H1 (cell line): ENCODE measurements around the gene ANKRD6. TPM values are rescaled to one million over a fixed set of nuclear protein-coding genes. Genes with fewer than 3 reads are reported as not detected.

Experiments
- CTCF ChIA-PET: fragments of 300-600 bp; sonication (Branson Sonifier 250); formaldehyde crosslinking; loops from one replicate; lab custom pipeline; 2021; ENCODE audit not compliant: partially characterized antibody; lab: Charles Lee
- POLR2A ChIA-PET: fragments of 300-600 bp; sonication (Branson Sonifier 250); formaldehyde crosslinking; loops from one replicate; lab custom pipeline; 2021; ENCODE audit warnings: inconsistent platforms; ENCODE audit not compliant: partially characterized antibody; lab: Charles Lee
- DNase-seq, 2 experiments: peaks; one replicate each; pipeline versions ENCODE4 v3.0.0 to v3.0.0-alpha.2; 2010 to 2022; ENCODE audit warnings: low spot score in 2 of 2, low read depth in 1 of 2, mixed read lengths in 1 of 2
- FAIRE-seq: peaks from 2 replicates; lab custom pipeline; 2011; peaks lifted over from hg19 to GRCh38; lab: Jason Lieb, UNC
- H2AFZ ChIP-seq: 2 replicates; pipeline ENCODE4 v1.8.1; 2012; ENCODE audit warnings: low read length, inconsistent platforms
- H2AK5ac ChIP-seq: 2 replicates; pipeline ENCODE4 v1.6.1; 2013; ENCODE audit warnings: low read depth, low read length
- H2BK120ac ChIP-seq: replicated peaks from 2 replicates; pipeline ENCODE3; 2013; ENCODE audit warnings: low read depth, low read length, inconsistent platforms
- H2BK12ac ChIP-seq: 2 replicates; pipeline ENCODE4 v1.6.1; 2013; ENCODE audit warnings: low read depth, low read length
- H2BK15ac ChIP-seq: 2 replicates; pipeline ENCODE4 v1.6.1; 2013; ENCODE audit warnings: low read length
- H2BK20ac ChIP-seq: 2 replicates; pipeline ENCODE4 v1.6.1; 2013; ENCODE audit warnings: low read length
- H2BK5ac ChIP-seq: 2 replicates; pipeline ENCODE4 v1.6.1; 2013; ENCODE audit warnings: low read depth, low read length
- H3K14ac ChIP-seq: 2 replicates; pipeline ENCODE4 v1.6.1; 2013; ENCODE audit warnings: inconsistent platforms; ENCODE audit not compliant: insufficient read length
- H3K18ac ChIP-seq: 2 replicates; pipeline ENCODE4 v1.6.1; 2013; ENCODE audit warnings: low read length; ENCODE audit errors: extremely low read depth
- H3K23ac ChIP-seq: 2 replicates; pipeline ENCODE4 v1.6.1; 2013; ENCODE audit warnings: inconsistent platforms; ENCODE audit not compliant: insufficient read length
- H3K23me2 ChIP-seq: 2 replicates; pipeline ENCODE4 v1.6.1; 2013; ENCODE audit warnings: low read depth, low read length
- H3K27ac ChIP-seq: 2 replicates; pipeline ENCODE4 v1.6.1; 2011; ENCODE audit warnings: low read depth, low read length, inconsistent platforms
- H3K27me3 ChIP-seq, 4 experiments: replicated peaks in 1 of 4; 1 replicate in 1 of 4; 2 replicates in 3 of 4; pipeline versions ENCODE4 v1.6.1 to v1.8.1; 2011 to 2013; ENCODE audit warnings: low read length in 3 of 4, mild to moderate bottlenecking in 3 of 4, inconsistent platforms in 2 of 4, mixed read lengths in 2 of 4, moderate library complexity in 1 of 4; ENCODE audit not compliant: control insufficient read depth in 3 of 4, insufficient read depth in 3 of 4; ENCODE audit errors: extremely low read depth in 1 of 4
- H3K36me3 ChIP-seq, 4 experiments: 2 replicates each; pipeline versions ENCODE4 v1.6.1 to v1.8.1; 2011 to 2013; ENCODE audit warnings: mild to moderate bottlenecking in 4 of 4, low read length in 3 of 4, moderate library complexity in 2 of 4, control low read depth in 1 of 4, inconsistent platforms in 1 of 4; ENCODE audit not compliant: insufficient read depth in 4 of 4, control insufficient read depth in 2 of 4
- H3K4ac ChIP-seq: replicated peaks from 2 replicates; pipeline ENCODE3; 2013; ENCODE audit warnings: low read length, low read depth, mixed read lengths, inconsistent platforms; ENCODE audit not compliant: insufficient read length
- H3K4me1 ChIP-seq, 4 experiments: replicated peaks in 1 of 4; 1 replicate in 1 of 4; 2 replicates in 3 of 4; pipeline versions ENCODE4 v1.6.1 to v1.8.1; 2011 to 2013; ENCODE audit warnings: low read length in 3 of 4, inconsistent platforms in 2 of 4, mixed read lengths in 1 of 4; ENCODE audit not compliant: insufficient read depth in 4 of 4, control insufficient read depth in 3 of 4
- H3K4me2 ChIP-seq, 2 experiments: 2 replicates each; pipeline versions ENCODE4 v1.6.1 to v1.8.1; 2011 to 2013; ENCODE audit warnings: low read depth in 2 of 2, low read length in 2 of 2, control low read depth in 1 of 2, inconsistent platforms in 1 of 2, mild to moderate bottlenecking in 1 of 2; ENCODE audit not compliant: insufficient read depth in 1 of 2
- H3K4me3 ChIP-seq, 4 experiments: fragments of 200-600, 300-600 bp in 1 of 4; sonication (generic), shearing (Covaris generic), sonication (Bioruptor Twin) in 1 of 4; 2 replicates each; pipeline versions ENCODE4 v1.5.1 to v1.8.1; 2011 to 2016; ENCODE audit warnings: low read length in 4 of 4, low read depth in 3 of 4, control low read depth in 2 of 4, inconsistent platforms in 2 of 4, mild to moderate bottlenecking in 2 of 4, mixed read lengths in 1 of 4, moderate library complexity in 1 of 4; ENCODE audit not compliant: insufficient read depth in 2 of 4; ENCODE audit errors: extremely low read depth in 1 of 4
- H3K56ac ChIP-seq: replicated peaks from 2 replicates; pipeline ENCODE3; 2013; ENCODE audit warnings: low read depth, mild to moderate bottlenecking, mixed read lengths, low read length, inconsistent platforms; ENCODE audit not compliant: insufficient read length
- H3K79me1 ChIP-seq: 2 replicates; pipeline ENCODE4 v1.6.1; 2013; ENCODE audit warnings: low read depth, low read length, control low read depth
- H3K79me2 ChIP-seq, 2 experiments: 2 replicates each; pipeline versions ENCODE4 v1.6.1 to v1.8.1; 2012 to 2013; ENCODE audit warnings: low read length in 2 of 2, mild to moderate bottlenecking in 2 of 2, inconsistent platforms in 1 of 2; ENCODE audit not compliant: insufficient read depth in 2 of 2, control insufficient read depth in 1 of 2
- H3K9ac ChIP-seq, 4 experiments: replicated peaks in 1 of 4; 1 replicate in 1 of 4; 2 replicates in 3 of 4; pipeline versions ENCODE4 v1.6.1 to v1.8.1; 2011 to 2013; ENCODE audit warnings: low read depth in 3 of 4, low read length in 3 of 4, control low read depth in 2 of 4, mild to moderate bottlenecking in 2 of 4, moderate library complexity in 2 of 4, inconsistent platforms in 1 of 4; ENCODE audit errors: extremely low read depth in 1 of 4
- H3K9me3 ChIP-seq, 2 experiments: 2 replicates each; pipeline versions ENCODE4 v1.6.1 to v1.8.1; 2012 to 2013; ENCODE audit warnings: mild to moderate bottlenecking in 2 of 2, moderate library complexity in 2 of 2, control low read depth in 1 of 2, inconsistent platforms in 1 of 2, low read depth in 1 of 2, low read length in 1 of 2, mixed read lengths in 1 of 2; ENCODE audit not compliant: insufficient read depth in 2 of 2
- H4K20me1 ChIP-seq, 2 experiments: replicated peaks in 1 of 2; 2 replicates each; pipeline versions ENCODE3 to v1.8.1; 2011 to 2013; ENCODE audit warnings: inconsistent platforms in 2 of 2, low read length in 2 of 2, mild to moderate bottlenecking in 1 of 2; ENCODE audit not compliant: insufficient read depth in 2 of 2, control insufficient read depth in 1 of 2
- H4K5ac ChIP-seq: 2 replicates; pipeline ENCODE4 v1.6.1; 2013; ENCODE audit warnings: low read length, low read depth, mixed read lengths, inconsistent platforms; ENCODE audit not compliant: insufficient read length
- H4K8ac ChIP-seq: 2 replicates; pipeline ENCODE4 v1.8.0; 2013; ENCODE audit warnings: mild to moderate bottlenecking, moderate library complexity, low read length, inconsistent platforms; ENCODE audit not compliant: insufficient read depth; ENCODE audit errors: extremely low read depth
- H4K91ac ChIP-seq: replicated peaks from 2 replicates; pipeline ENCODE3; 2013; ENCODE audit warnings: low read length, mixed read lengths, inconsistent platforms; ENCODE audit not compliant: insufficient read length
- ATF2 ChIP-seq: IDR thresholded peaks from 2 replicates; pipeline ENCODE4 v1.6.1; 2012; ENCODE audit warnings: low read length, inconsistent platforms
- CBX8 ChIP-seq: fragments of 300-800, 300-1000 bp; sonication (generic); IDR thresholded peaks from 2 replicates; pipeline ENCODE4 v1.7.1; 2016; ENCODE audit warnings: low read depth, low read length, borderline replicate concordance
- CREB1 ChIP-seq: IDR thresholded peaks from 2 replicates; pipeline ENCODE4 v1.6.1; 2012; ENCODE audit warnings: inconsistent platforms
- MAX ChIP-seq: IDR thresholded peaks from 2 replicates; pipeline ENCODE4 v1.6.1; 2012; ENCODE audit warnings: inconsistent platforms
- NANOG ChIP-seq: IDR thresholded peaks from 2 replicates; pipeline ENCODE4 v1.6.1; 2011; ENCODE audit warnings: low read length, low read depth, mild to moderate bottlenecking, inconsistent platforms; ENCODE audit not compliant: insufficient read depth, poor library complexity, severe bottlenecking
- POLR2A ChIP-seq, 2 experiments: IDR thresholded peaks; 1 replicate in 1 of 2; 2 replicates in 1 of 2; pipeline ENCODE4 v1.6.1; 2011; ENCODE audit warnings: low read depth in 2 of 2, low read length in 2 of 2, mild to moderate bottlenecking in 2 of 2; ENCODE audit errors: control extremely low read depth in 1 of 2
- RBBP5 ChIP-seq: IDR thresholded peaks from 2 replicates; pipeline ENCODE4 v1.7.1; 2012; ENCODE audit warnings: low read depth, mild to moderate bottlenecking, inconsistent platforms, low read length, moderate library complexity, borderline replicate concordance
- RNF2 ChIP-seq: fragments of 200-900, 300-1000 bp; sonication (generic); IDR thresholded peaks from 2 replicates; pipeline ENCODE4 v1.7.1; 2016; ENCODE audit warnings: borderline replicate concordance, low read depth, mild to moderate bottlenecking, antibody characterized with exemption, low read length; ENCODE audit not compliant: poor library complexity, severe bottlenecking; ENCODE audit errors: missing control alignments
- RXRA ChIP-seq: IDR thresholded peaks from 2 replicates; pipeline ENCODE4 v1.6.1; 2011; ENCODE audit warnings: low read depth, mild to moderate bottlenecking, low read length, moderate library complexity; ENCODE audit not compliant: insufficient read depth
- SIN3A ChIP-seq, 2 experiments: IDR thresholded peaks in 1 of 2; conservative IDR thresholded peaks in 1 of 2; 2 replicates each; pipeline ENCODE4 v1.6.1; 2011 to 2012; ENCODE audit warnings: low read length in 2 of 2, improper control_type of control experiment in 1 of 2, low read depth in 1 of 2, mild to moderate bottlenecking in 1 of 2
- SP1 ChIP-seq: IDR thresholded peaks from 2 replicates; pipeline ENCODE4 v1.6.1; 2011; ENCODE audit warnings: low read depth, low read length
- TCF12 ChIP-seq: IDR thresholded peaks from 2 replicates; pipeline ENCODE4 v1.6.1; 2011; ENCODE audit warnings: low read depth, mild to moderate bottlenecking, low read length
- WGBS, 2 experiments: shearing (Covaris generic) in 1 of 2; methylation state at CpG; one replicate each; pipeline versions ENCODE4 v1.1.6 to v1.1.7; 2013 to 2015; ENCODE audit warnings: low lambda C conversion rate in 2 of 2, mixed read lengths in 2 of 2, inconsistent platforms in 1 of 2, low coverage in 1 of 2, missing lambda C conversion rate in 1 of 2; ENCODE audit not compliant: insufficient replicate concordance in 2 of 2, insufficient coverage in 1 of 2, insufficient read length in 1 of 2; ENCODE audit errors: extremely low coverage in 1 of 2, missing lambda C conversion rate in 1 of 2; 5-methylcytosine and 5-hydroxymethylcytosine counted together
- polyA plus RNA-seq, 7 experiments: library from polyadenylated mRNA; depleted of rRNA in 3 of 7; stranded (reverse) in 5 of 7; unstranded in 2 of 7; fragments of >200 nt in 5 of 7; fragments of 200-250 nt in 2 of 7; gene quantifications; 1 replicate in 5 of 7; 2 replicates in 1 of 7; 4 replicates in 1 of 7; pipeline versions ENCODE4 v1.2.1 to v1.2.3, GENCODE V29; 2011 to 2013; ENCODE audit warnings: missing spikeins in 2 of 7, mixed read lengths in 2 of 7
- total RNA-seq: library from RNA; stranded (reverse); fragmentation: NEBNext Ultra II Directional; extraction: Animal tissue kit (Norgen Biotek cat#: 25700); gene quantifications from 2 replicates; pipeline ENCODE4 v1.2.1, GENCODE V29; 2021

Gene ANKRD6
- total and polyA plus RNA-seq, 2 of the 8 experiments (the other 6 are each of a cell fraction or from before 2014, with no cell fraction given) = 5.9 to 12.8 TPM

GRCh38 chr6:89439014-89439413 lies 6.1 kb downstream of the ANKRD6 start:
- POLR2A ChIA-PET = no interaction called here
- no peaks in the 10 kb centered on the region; the same call in 1 of the 2 replicates for H3K23me2 ChIP-seq
- peaks cover 0 to 4% (median 0%) of the 10 kb centered on the region in 4 experiments; a peak in 1 of 7 replicates for H3K4me1 ChIP-seq
- no peaks in the 10 kb centered on the region; a peak in 1 of 4 replicates for H3K9me3 ChIP-seq
- WGBS, 2 experiments = 94% methylated on average over 2 of the region's 2 CpGs; no CpG with 5 or more reads in 1 of the 2 experiments
- no peak overlapping the region for H3K4me2 ChIP-seq
- CTCF ChIA-PET = interaction anchor here (1.6 kb wide), 1 partner anchor 97 kb away, joined by 3 read pairs; no protein-coding TSS in a partner anchor
- no peak overlapping the region for H2BK15ac ChIP-seq
- H3K27ac ChIP-seq = no peak overlapping the region
- H2BK5ac ChIP-seq = no peak overlapping the region
- no peaks in the 10 kb centered on the region for H4K20me1 ChIP-seq
- no peak overlapping the region for H2AFZ ChIP-seq
- no peak overlapping the region for H4K5ac ChIP-seq
- no peak overlapping the region for H2BK12ac ChIP-seq
- no peak overlapping the region for H3K4ac ChIP-seq
- H2AK5ac ChIP-seq = no peak overlapping the region
- H3K9ac ChIP-seq = no peak overlapping the region
- H3K18ac ChIP-seq = no peak overlapping the region
- FAIRE-seq (no peak), DNase-seq (no peak)
- no peak overlapping the region for H2BK120ac ChIP-seq
- no peaks in the 10 kb centered on the region for H3K79me1 ChIP-seq
- H4K91ac ChIP-seq = no peak overlapping the region
- H3K23ac ChIP-seq = no peak overlapping the region
- no peaks in the 10 kb centered on the region for H3K36me3 ChIP-seq
- H4K8ac ChIP-seq = no peak overlapping the region
- H3K79me2 ChIP-seq = no peaks in the 10 kb centered on the region
- H2BK20ac ChIP-seq = no peak overlapping the region
- H3K27me3 ChIP-seq = peaks cover 0 to 12% (median 3%) of the 10 kb centered on the region in 4 experiments; a peak in 5 of 7 replicates
- no peak overlapping the region for H3K4me3 ChIP-seq
- no peak overlapping the region for H3K56ac ChIP-seq
- no peak overlapping the region for H3K14ac ChIP-seq
- TF ChIP-seq SP1 = no peak
- no peak for TF ChIP-seq RXRA
- TF ChIP-seq ATF2 = no peak
- TF ChIP-seq CREB1 = no peak
- no peak for TF ChIP-seq POLR2A (IDR thresholded peaks at IDR 0.05; ENCODE audit: control extremely low read depth in 1 of 2, low read depth in 2 of 2, low read length in 2 of 2)
- no peak for TF ChIP-seq NANOG
- no peak for TF ChIP-seq MAX
- no peak for TF ChIP-seq TCF12
- TF ChIP-seq CBX8 = no peak
- TF ChIP-seq RNF2 = no peak
- no peak for TF ChIP-seq SIN3A (conservative IDR thresholded peaks at IDR 0.05 in 1 of 2, IDR thresholded peaks at IDR 0.05 in 1 of 2; ENCODE audit: low read depth in 1 of 2, low read length in 2 of 2)
- no peak for TF ChIP-seq RBBP5
